IMR-90 (cell line): ENCODE data around the gene ADARB2.

Experiments
- MAZ ChIP-seq: IDR thresholded peaks from 2 replicates; pipeline ENCODE4 v1.6.1; 2012; ENCODE audit warnings: low read depth, mild to moderate bottlenecking, low read length, improper control_type of control experiment, moderate library complexity, borderline replicate concordance
- MXI1 ChIP-seq: IDR thresholded peaks from 2 replicates; pipeline ENCODE4 v1.6.1; 2012; ENCODE audit warnings: low read depth, mild to moderate bottlenecking, low read length, moderate library complexity, borderline replicate concordance
- NFE2L2 ChIP-seq: fragments of 150-350 bp; IDR thresholded peaks from 2 replicates; pipeline ENCODE4 v1.6.1; 2016; ENCODE audit warnings: low read depth, mild to moderate bottlenecking, low read length
- POLR2A ChIP-seq: IDR thresholded peaks from 2 replicates; pipeline ENCODE4 v1.6.1; 2012; ENCODE audit warnings: mild to moderate bottlenecking, low read depth, low read length
- RAD21 ChIP-seq: IDR thresholded peaks from 2 replicates; pipeline ENCODE4 v1.6.1; 2012; ENCODE audit warnings: low read length, improper control_type of control experiment
- TF ChIP-seq, protein P1 (sequence below): conservative IDR thresholded peaks from 2 replicates; pipeline ENCODE4 v1.5.1; 2012; ENCODE audit warnings: mild to moderate bottlenecking, low read depth, low read length, improper control_type of control experiment
- TF ChIP-seq, protein P2 (sequence below): fragments of 150-350 bp; IDR thresholded peaks from 2 replicates; pipeline ENCODE4 v1.6.1; 2017; ENCODE audit warnings: mild to moderate bottlenecking, antibody characterized with exemption, low read length, low read depth

DNA sequence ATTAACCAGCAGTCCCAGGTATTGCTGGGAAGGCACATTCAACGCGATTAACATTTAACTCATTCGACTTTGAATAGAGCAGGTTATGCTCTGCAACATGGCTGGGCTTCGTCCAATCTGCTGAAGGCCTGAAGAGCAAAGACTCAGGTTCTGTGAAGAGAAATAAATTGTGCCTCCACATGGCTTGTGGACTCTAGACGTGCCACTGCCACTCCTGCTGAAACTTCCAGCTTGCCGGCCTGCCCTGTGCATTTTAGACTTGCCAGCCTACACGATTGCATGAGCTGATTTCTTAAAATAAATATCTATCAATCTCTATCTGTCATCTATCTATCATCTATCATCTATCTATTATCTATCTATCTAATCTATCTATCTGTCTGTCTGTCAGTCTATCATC, 543.2 kb downstream of the ADARB2 start:
- TF ChIP-seq, protein P1, sequence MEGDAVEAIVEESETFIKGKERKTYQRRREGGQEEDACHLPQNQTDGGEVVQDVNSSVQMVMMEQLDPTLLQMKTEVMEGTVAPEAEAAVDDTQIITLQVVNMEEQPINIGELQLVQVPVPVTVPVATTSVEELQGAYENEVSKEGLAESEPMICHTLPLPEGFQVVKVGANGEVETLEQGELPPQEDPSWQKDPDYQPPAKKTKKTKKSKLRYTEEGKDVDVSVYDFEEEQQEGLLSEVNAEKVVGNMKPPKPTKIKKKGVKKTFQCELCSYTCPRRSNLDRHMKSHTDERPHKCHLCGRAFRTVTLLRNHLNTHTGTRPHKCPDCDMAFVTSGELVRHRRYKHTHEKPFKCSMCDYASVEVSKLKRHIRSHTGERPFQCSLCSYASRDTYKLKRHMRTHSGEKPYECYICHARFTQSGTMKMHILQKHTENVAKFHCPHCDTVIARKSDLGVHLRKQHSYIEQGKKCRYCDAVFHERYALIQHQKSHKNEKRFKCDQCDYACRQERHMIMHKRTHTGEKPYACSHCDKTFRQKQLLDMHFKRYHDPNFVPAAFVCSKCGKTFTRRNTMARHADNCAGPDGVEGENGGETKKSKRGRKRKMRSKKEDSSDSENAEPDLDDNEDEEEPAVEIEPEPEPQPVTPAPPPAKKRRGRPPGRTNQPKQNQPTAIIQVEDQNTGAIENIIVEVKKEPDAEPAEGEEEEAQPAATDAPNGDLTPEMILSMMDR, result no peak
- TF ChIP-seq POLR2A (no peak), RAD21 (no peak), NFE2L2 (no peak), MXI1 (no peak), MAZ (no peak)
- TF ChIP-seq, protein P2, sequence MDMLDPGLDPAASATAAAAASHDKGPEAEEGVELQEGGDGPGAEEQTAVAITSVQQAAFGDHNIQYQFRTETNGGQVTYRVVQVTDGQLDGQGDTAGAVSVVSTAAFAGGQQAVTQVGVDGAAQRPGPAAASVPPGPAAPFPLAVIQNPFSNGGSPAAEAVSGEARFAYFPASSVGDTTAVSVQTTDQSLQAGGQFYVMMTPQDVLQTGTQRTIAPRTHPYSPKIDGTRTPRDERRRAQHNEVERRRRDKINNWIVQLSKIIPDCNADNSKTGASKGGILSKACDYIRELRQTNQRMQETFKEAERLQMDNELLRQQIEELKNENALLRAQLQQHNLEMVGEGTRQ, result no peak
